Heart right ventricle (tissue), 16 donors: ENCODE data around the gene ERBB4. TPM values are rescaled to one million over a fixed set of nuclear protein-coding genes. Genes with fewer than 3 reads are reported as not detected.

Experiments used
- ATAC-seq, 8 donors: fragments of 200-7000 bp; cut with Tn5 transposase; one replicate each; pipeline ENCODE4 v1.9.1; 2020; ENCODE audit warnings: mild to moderate bottlenecking in 8 of 8, moderate library complexity in 8 of 8, moderate number of reproducible peaks in 1 of 8
- DNase-seq, 2 donors: peaks; one replicate each; pipeline ENCODE4 v3.0.0-alpha.2; 2020
- H3K27ac ChIP-seq, 10 donors: fragments of 200-600 bp; sonication (generic) in 2 of 10; one replicate each; pipeline versions ENCODE4 v1.5.0 to v1.8.0; 2020 to 2022; ENCODE audit warnings: mild to moderate bottlenecking in 3 of 10
- H3K27me3 ChIP-seq, 7 donors: fragments of 200-600 bp; one replicate each; pipeline ENCODE4 v1.8.0; 2021 to 2022; ENCODE audit warnings: mild to moderate bottlenecking in 2 of 7
- H3K36me3 ChIP-seq, 9 donors: fragments of 200-600 bp; sonication (generic) in 1 of 9; one replicate each; pipeline versions ENCODE4 v1.5.0 to v1.8.0; 2020 to 2022; ENCODE audit warnings: mild to moderate bottlenecking in 2 of 9
- H3K4me1 ChIP-seq, 9 donors: fragments of 200-600 bp; sonication (generic) in 1 of 9; one replicate each; pipeline versions ENCODE4 v1.5.0 to v1.8.0; 2020 to 2022; ENCODE audit warnings: mild to moderate bottlenecking in 4 of 9
- H3K4me3 ChIP-seq, 10 donors: fragments of 200-600 bp; sonication (generic) in 2 of 10; one replicate each; pipeline versions ENCODE4 v1.5.0 to v1.8.0; 2020 to 2022; ENCODE audit warnings: mild to moderate bottlenecking in 7 of 10, moderate library complexity in 2 of 10
- H3K9me3 ChIP-seq, 11 donors: fragments of 200-600 bp in 10 of 11; sonication (generic) in 2 of 11; one replicate each; pipeline versions ENCODE4 v1.5.0 to v1.8.0; 2013 to 2022; ENCODE audit warnings: mild to moderate bottlenecking in 2 of 11, control low read depth in 1 of 11, moderate library complexity in 1 of 11
- WGBS, 2 donors: extraction: QIAGEN DNeasy Blood & Tissue Kit; methylation state at CpG; one replicate each; pipeline ENCODE4 v1.1.7; 2013; ENCODE audit warnings: inconsistent platforms in 1 of 2; 5-methylcytosine and 5-hydroxymethylcytosine counted together
- intact Hi-C, 10 donors: fragments of 100-400 bp; cut with DNase I; formaldehyde crosslinking; loops; one replicate each; pipeline versions ENCODE4 v1.11.1 to v1.14.2; 2022
- polyA plus RNA-seq, 2 donors: library from polyadenylated mRNA; stranded (reverse); fragments of 200-250 nt; gene quantifications; one replicate each; pipeline ENCODE4 v1.2.3, GENCODE V29; 2013
- total RNA-seq, 10 donors: library from RNA; stranded (reverse); fragmentation: NEBNext Ultra II Directional in 3 of 10; extraction: Animal tissue kit (Norgen Biotek cat#: 25700) in 3 of 10; gene quantifications; one replicate each; pipeline versions ENCODE4 v1.2.1 to v1.2.4, GENCODE V29; 2021 to 2023
- TF ChIP-seq, protein P1 (sequence below), 9 donors: fragments of 200-600 bp; sonication (generic) in 2 of 9; IDR thresholded peaks; one replicate each; pipeline versions ENCODE4 v1.5.0 to v1.8.0; 2021 to 2022; ENCODE audit warnings: antibody characterized with exemption in 9 of 9, mild to moderate bottlenecking in 5 of 9, moderate library complexity in 1 of 9
- donor health status: Arrhythmogenic right ventricular cardiomyopathy.
- donor health status: ischemic (EF 13 %, LVEDD 7.1; RV severe dilation, severe dysfunction).
- donor health status: healthy with polysubstance abuse.
- donor health status: DM: no; HTN: yes; CAD: no.
- donor health status: DM: no; HTN: no; CAD: no.
- donor health status: ischemic (EF 25% LVEDD 6.9; RV normal size, moderate dysfunction).
- donor health status: ischemic (EF 25% LVEDD 5.7; RV mildly dilated, moderate dysfunction).
- donor health status: healthy.
- donor health status: DM: yes; HTN: yes; CAD: no.
- donor health status: Ischemic cardiomyopathy.
- donor health status: ischemic (EF 35%, LVEDD 5.7; RV mildly dilated, moderate dysfunction).
- donor health status: nonischemic (EF 11% LVEDD 7.7; RV severe dilation, severe dysfunction).
- donor health status: DM: yes; HTN: yes; CAD: no.
- donor health status: PGD.
- donor health status: ischemic (EF 29% LVEDD 5.4; RV normal size, mild dysfunction).
- donor health status: nonischemic (EF 23%, LVEDD 6.1; RV moderate dilation, normal function).

Gene ERBB4
- total and polyA plus RNA-seq, 12 donors: 1.2 to 24.6 (median 16.1) TPM

DNA sequence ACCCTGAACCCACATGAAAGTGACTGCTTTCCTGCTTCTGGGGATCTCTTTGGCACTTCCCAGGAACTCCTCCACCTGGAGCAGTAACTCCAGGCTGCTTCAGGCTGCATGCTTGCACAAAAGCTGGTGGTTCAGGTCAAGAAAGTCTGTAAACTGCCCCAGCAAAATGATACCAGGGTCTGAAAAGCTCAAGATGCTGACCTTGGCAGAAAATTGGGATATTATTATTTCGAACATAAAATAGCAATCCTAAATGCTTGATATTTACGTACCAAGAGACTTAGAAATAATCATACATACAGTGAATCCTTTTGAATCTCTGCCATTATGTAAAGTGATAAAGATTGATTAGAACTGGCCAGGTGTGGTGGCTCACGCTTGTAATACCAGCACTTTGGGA, 674.3 kb downstream of the ERBB4 start:
- Histone ChIP-seq H3K4me1 (no peaks in the 10 kb centered on the region), H3K9me3 (peaks cover 0 to 8% (median 0%) of the 10 kb centered on the region in 11 donors), H3K4me3 (no peak overlapping the region), H3K27me3 (no peaks in the 10 kb centered on the region), H3K27ac (no peak overlapping the region), H3K36me3 (no peaks in the 10 kb centered on the region)
- TF ChIP-seq, protein P1, sequence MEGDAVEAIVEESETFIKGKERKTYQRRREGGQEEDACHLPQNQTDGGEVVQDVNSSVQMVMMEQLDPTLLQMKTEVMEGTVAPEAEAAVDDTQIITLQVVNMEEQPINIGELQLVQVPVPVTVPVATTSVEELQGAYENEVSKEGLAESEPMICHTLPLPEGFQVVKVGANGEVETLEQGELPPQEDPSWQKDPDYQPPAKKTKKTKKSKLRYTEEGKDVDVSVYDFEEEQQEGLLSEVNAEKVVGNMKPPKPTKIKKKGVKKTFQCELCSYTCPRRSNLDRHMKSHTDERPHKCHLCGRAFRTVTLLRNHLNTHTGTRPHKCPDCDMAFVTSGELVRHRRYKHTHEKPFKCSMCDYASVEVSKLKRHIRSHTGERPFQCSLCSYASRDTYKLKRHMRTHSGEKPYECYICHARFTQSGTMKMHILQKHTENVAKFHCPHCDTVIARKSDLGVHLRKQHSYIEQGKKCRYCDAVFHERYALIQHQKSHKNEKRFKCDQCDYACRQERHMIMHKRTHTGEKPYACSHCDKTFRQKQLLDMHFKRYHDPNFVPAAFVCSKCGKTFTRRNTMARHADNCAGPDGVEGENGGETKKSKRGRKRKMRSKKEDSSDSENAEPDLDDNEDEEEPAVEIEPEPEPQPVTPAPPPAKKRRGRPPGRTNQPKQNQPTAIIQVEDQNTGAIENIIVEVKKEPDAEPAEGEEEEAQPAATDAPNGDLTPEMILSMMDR (IDR thresholded peaks at IDR 0.05): no peak
- no peak for DNase-seq
- WGBS, 2 donors: 82 to 87% methylated on average over 3 of the region's 3 CpGs
- no peak for ATAC-seq
- intact Hi-C loops: no loop called here

GRCh38 chr2:211860224-211860623, 678.4 kb downstream of the ERBB4 start:
- Histone ChIP-seq H3K27ac (no peak overlapping the region), H3K27me3 (no peaks in the 10 kb centered on the region), H3K4me3 (no peak overlapping the region), H3K4me1 (no peaks in the 10 kb centered on the region), H3K36me3 (no peaks in the 10 kb centered on the region), H3K9me3 (peaks cover 0 to 8% (median 0%) of the 10 kb centered on the region in 11 donors)
- ATAC-seq (no peak), DNase-seq (no peak)
- TF ChIP-seq, protein P1 (IDR thresholded peaks at IDR 0.05): no peak
- intact Hi-C loops: no loop called here

GRCh38 chr2:211854832-211855231, 683.8 kb downstream of the ERBB4 start:
- Histone ChIP-seq H3K36me3 (no peaks in the 10 kb centered on the region), H3K27ac (no peak overlapping the region), H3K4me3 (no peak overlapping the region), H3K4me1 (no peaks in the 10 kb centered on the region), H3K9me3 (no peaks in the 10 kb centered on the region), H3K27me3 (no peaks in the 10 kb centered on the region)
- DNase-seq (no peak), ATAC-seq (no peak)
- WGBS, 2 donors: 88 to 90% methylated on average over 3 of the region's 3 CpGs
- TF ChIP-seq, protein P1 (IDR thresholded peaks at IDR 0.05): peak in 1 of 9 donors; percentile 22
- intact Hi-C loops: no loop called here

DNA sequence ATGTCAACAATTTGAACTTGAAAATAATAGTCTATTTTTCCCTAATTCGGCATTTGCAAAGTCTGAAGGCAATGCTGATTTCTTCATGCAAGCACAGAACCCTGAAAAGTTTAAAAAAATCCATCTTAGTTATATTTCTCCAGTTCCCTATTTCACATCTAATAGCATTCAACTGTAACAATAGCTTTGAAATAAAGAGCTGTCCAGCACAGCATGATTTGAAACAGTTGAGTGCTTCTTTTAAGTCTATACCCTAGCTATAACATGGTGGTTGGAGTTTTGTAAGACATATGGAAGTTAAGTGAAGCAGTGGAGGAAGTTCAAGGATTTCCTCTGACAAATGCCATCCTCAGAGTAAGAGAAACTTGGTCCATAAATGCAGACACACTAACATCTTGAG, 691.9 kb downstream of the ERBB4 start:
- Histone ChIP-seq H3K9me3 (no peaks in the 10 kb centered on the region), H3K27me3 (no peaks in the 10 kb centered on the region), H3K4me1 (no peaks in the 10 kb centered on the region), H3K4me3 (no peak overlapping the region), H3K36me3 (no peaks in the 10 kb centered on the region), H3K27ac (no peak overlapping the region)
- DNase-seq (no peak), ATAC-seq (no peak)
- intact Hi-C loops: no loop called here
- TF ChIP-seq, protein P1 (IDR thresholded peaks at IDR 0.05): no peak
- WGBS, 2 donors: 72 to 82% methylated on average over 1 of the region's 1 CpG

- no peaks in the 10 kb centered on the region for H3K27me3 ChIP-seq
- H3K27ac ChIP-seq: no peak overlapping the region
- no peaks in the 10 kb centered on the region for H3K36me3 ChIP-seq
- H3K4me1 ChIP-seq: no peaks in the 10 kb centered on the region
- DNase-seq: no peak
- ATAC-seq: no peak
- TF ChIP-seq, protein P1 (IDR thresholded peaks at IDR 0.05): no peak
- H3K9me3 ChIP-seq: no peaks in the 10 kb centered on the region
- H3K4me3 ChIP-seq: no peak overlapping the region
- intact Hi-C loops: no loop called here
Measured at GRCh38 chr2:211846036-211846400, 692.6 kb downstream of the ERBB4 start.
